H9 (cell line): ENCODE measurements around the gene RRAD. TPM values are rescaled to one million over a fixed set of nuclear protein-coding genes. Genes with fewer than 3 reads are reported as not detected.

Experiments
- DNase-seq: peaks from one replicate; pipeline ENCODE4 v3.0.0-alpha.2; 2017
- H2AFZ ChIP-seq: one replicate; pipeline ENCODE4 v1.6.1; 2013; ENCODE audit warnings: mild to moderate bottlenecking, low read length, control low read depth, moderate library complexity
- H2AK5ac ChIP-seq: 2 replicates; pipeline ENCODE4 v1.6.1; 2013; ENCODE audit warnings: low read length, control low read depth, mixed read lengths; ENCODE audit not compliant: insufficient read length
- H2BK120ac ChIP-seq: one replicate; pipeline ENCODE4 v1.6.1; 2013; ENCODE audit warnings: low read depth, mild to moderate bottlenecking, low read length, control low read depth, inconsistent platforms; ENCODE audit not compliant: poor library complexity, severe bottlenecking
- H2BK12ac ChIP-seq: 2 replicates; pipeline ENCODE4 v1.6.1; 2013; ENCODE audit warnings: low read length, control low read depth, mixed read lengths, low read depth; ENCODE audit not compliant: insufficient read length
- H2BK15ac ChIP-seq: 2 replicates; pipeline ENCODE4 v1.6.1; 2013; ENCODE audit warnings: low read depth, low read length, control low read depth
- H2BK20ac ChIP-seq: one replicate; pipeline ENCODE4 v1.6.1; 2013; ENCODE audit warnings: low read depth, mild to moderate bottlenecking, low read length, control low read depth, inconsistent platforms; ENCODE audit not compliant: poor library complexity, severe bottlenecking
- H2BK5ac ChIP-seq: 2 replicates; pipeline ENCODE4 v1.6.1; 2013; ENCODE audit warnings: low read length, control low read depth, mixed read lengths; ENCODE audit not compliant: insufficient read length
- H3K14ac ChIP-seq: 2 replicates; pipeline ENCODE4 v1.6.1; 2013; ENCODE audit warnings: low read length, control low read depth; ENCODE audit not compliant: insufficient read depth
- H3K18ac ChIP-seq: 2 replicates; pipeline ENCODE4 v1.6.1; 2013; ENCODE audit warnings: low read depth, mild to moderate bottlenecking, mixed read lengths, low read length, control low read depth; ENCODE audit not compliant: insufficient read length
- H3K23ac ChIP-seq: 2 replicates; pipeline ENCODE4 v1.6.1; 2013; ENCODE audit warnings: low read length, control low read depth, mixed read lengths, low read depth; ENCODE audit not compliant: insufficient read length
- H3K23me2 ChIP-seq: 2 replicates; pipeline ENCODE4 v1.6.1; 2013; ENCODE audit warnings: low read depth, mild to moderate bottlenecking, mixed read lengths, low read length, control low read depth; ENCODE audit not compliant: insufficient read length, poor library complexity, severe bottlenecking
- H3K27ac ChIP-seq: 2 replicates; pipeline ENCODE4 v1.5.1; 2013; ENCODE audit warnings: low read length, control low read depth, mixed read lengths, low read depth; ENCODE audit not compliant: insufficient read length
- H3K27me3 ChIP-seq: 2 replicates; pipeline ENCODE4 v1.6.1; 2013; ENCODE audit warnings: low read length, control low read depth, inconsistent platforms; ENCODE audit not compliant: insufficient read depth
- H3K4ac ChIP-seq: 2 replicates; pipeline ENCODE4 v1.6.1; 2013; ENCODE audit warnings: low read depth, mild to moderate bottlenecking, control low read depth, inconsistent platforms, low read length, moderate library complexity
- H3K4me1 ChIP-seq: 2 replicates; pipeline ENCODE4 v1.6.1; 2013; ENCODE audit warnings: low read length, control low read depth, inconsistent platforms; ENCODE audit not compliant: insufficient read depth
- H3K4me2 ChIP-seq: 2 replicates; pipeline ENCODE4 v1.6.1; 2013; ENCODE audit warnings: low read length, control low read depth, mixed read lengths; ENCODE audit not compliant: insufficient read length, insufficient read depth
- H3K56ac ChIP-seq: 2 replicates; pipeline ENCODE4 v1.6.1; 2013; ENCODE audit warnings: low read depth, mild to moderate bottlenecking, mixed read lengths, low read length, control low read depth; ENCODE audit not compliant: insufficient read length
- H3K79me1 ChIP-seq: 2 replicates; pipeline ENCODE4 v1.6.1; 2013; ENCODE audit warnings: low read depth, mild to moderate bottlenecking, moderate library complexity, low read length, control low read depth, inconsistent platforms; ENCODE audit not compliant: insufficient read depth, poor library complexity, severe bottlenecking
- H3K79me2 ChIP-seq: 2 replicates; pipeline ENCODE4 v1.6.1; 2013; ENCODE audit warnings: low read length, control low read depth, inconsistent platforms; ENCODE audit not compliant: insufficient read depth
- H3K9ac ChIP-seq: 2 replicates; pipeline ENCODE4 v1.6.1; 2013; ENCODE audit warnings: low read length, control low read depth, mixed read lengths; ENCODE audit not compliant: insufficient read length; ENCODE audit errors: extremely low read depth
- H3K9me3 ChIP-seq: one replicate; pipeline ENCODE4 v1.6.1; 2013; ENCODE audit warnings: low read depth, low read length, inconsistent platforms; ENCODE audit not compliant: control insufficient read depth
- H3T11ph ChIP-seq: one replicate; pipeline ENCODE4 v1.6.1; 2013; ENCODE audit warnings: mild to moderate bottlenecking, low read length, control low read depth, inconsistent platforms
- H4K20me1 ChIP-seq: one replicate; pipeline ENCODE4 v1.6.1; 2013; ENCODE audit not compliant: control insufficient read depth, insufficient read length, insufficient read depth
- H4K5ac ChIP-seq: 2 replicates; pipeline ENCODE4 v1.6.1; 2013; ENCODE audit warnings: low read depth, mild to moderate bottlenecking, mixed read lengths, low read length, control low read depth; ENCODE audit not compliant: insufficient read length
- H4K8ac ChIP-seq: replicated peaks from 2 replicates; pipeline ENCODE4 v1.6.1; 2013; ENCODE audit warnings: low read length, control low read depth, mixed read lengths, low read depth; ENCODE audit not compliant: insufficient read length
- H4K91ac ChIP-seq: 2 replicates; pipeline ENCODE4 v1.6.1; 2013; ENCODE audit warnings: low read depth, mild to moderate bottlenecking, moderate library complexity, mixed read lengths, low read length, control low read depth; ENCODE audit not compliant: insufficient read length
- H3K27ac Mint-ChIP-seq, 3 experiments: 2 replicates in 2 of 3; 3 replicates in 1 of 3; pipeline ENCODE4 v1.8.0; 2020 to 2021; ENCODE audit warnings: mixed read lengths in 3 of 3, mild to moderate bottlenecking in 1 of 3, moderate library complexity in 1 of 3
- H3K27me3 Mint-ChIP-seq: 2 replicates; pipeline ENCODE4 v1.8.0; 2021; ENCODE audit warnings: low read depth, mild to moderate bottlenecking, moderate library complexity, mixed read lengths
- H3K36me3 Mint-ChIP-seq, 3 experiments: 2 replicates in 2 of 3; 3 replicates in 1 of 3; pipeline ENCODE4 v1.8.0; 2020 to 2021; ENCODE audit warnings: low read depth in 3 of 3, mixed read lengths in 3 of 3; ENCODE audit not compliant: insufficient read depth in 1 of 3
- H3K4me1 Mint-ChIP-seq, 2 experiments: 2 replicates each; pipeline ENCODE4 v1.8.0; 2020; ENCODE audit warnings: mixed read lengths in 2 of 2
- H3K4me3 Mint-ChIP-seq, 2 experiments: 2 replicates in 1 of 2; 3 replicates in 1 of 2; pipeline ENCODE4 v1.8.0; 2020 to 2021; ENCODE audit warnings: mild to moderate bottlenecking in 2 of 2, mixed read lengths in 2 of 2, moderate library complexity in 1 of 2
- H3K9me3 Mint-ChIP-seq, 2 experiments: 2 replicates in 1 of 2; 3 replicates in 1 of 2; pipeline ENCODE4 v1.8.0; 2020; ENCODE audit warnings: mild to moderate bottlenecking in 2 of 2, mixed read lengths in 2 of 2, moderate library complexity in 1 of 2
- WGBS: extraction: QIAGEN DNeasy Blood & Tissue Kit; methylation state at CpG from one replicate; pipeline ENCODE4 v1.1.7; 2013; ENCODE audit warnings: missing lambda C conversion rate, low lambda C conversion rate, mixed read lengths; ENCODE audit not compliant: insufficient read length; ENCODE audit errors: extremely low coverage; 5-methylcytosine and 5-hydroxymethylcytosine counted together
- total RNA-seq: library from RNA; stranded (reverse); gene quantifications from 2 replicates; pipeline ENCODE4 v1.2.1, GENCODE V29; 2021
- TF ChIP-seq, protein P1 (sequence below): fragments of 200-600 bp; sonication (generic); conservative IDR thresholded peaks from 3 replicates; pipeline ENCODE4 v1.8.0; 2021; ENCODE audit warnings: antibody characterized with exemption, mild to moderate bottlenecking

The RRAD gene
- total RNA-seq, 1 experiment from 2014 or later = 0.72 TPM

DNA sequence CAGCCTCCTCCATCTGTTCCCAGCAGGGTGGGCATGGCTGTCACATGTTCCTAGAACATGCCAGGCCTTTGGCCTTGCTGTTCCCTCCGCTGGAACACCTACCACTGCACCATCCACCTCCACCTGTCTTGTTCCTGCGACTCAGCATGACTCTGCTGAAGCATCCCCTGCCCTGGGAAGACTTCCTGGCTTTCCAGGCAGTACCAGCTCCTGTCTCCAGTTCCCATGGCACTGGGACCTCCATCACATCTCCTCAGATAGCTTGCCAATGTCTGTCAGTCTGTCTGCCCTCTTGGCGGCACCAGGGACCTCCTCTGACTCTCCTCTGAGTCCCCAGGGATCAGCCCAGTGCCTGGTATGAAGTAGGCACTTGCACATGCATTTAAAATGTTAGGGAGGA is 29.3 kb downstream of the RRAD start:
- Histone ChIP-seq H4K8ac (no peak overlapping the region), H3K27ac (no peak overlapping the region), H2BK15ac (no peak overlapping the region), H3K27me3 (no peaks in the 10 kb centered on the region), H3K9ac (no peak overlapping the region), H4K91ac (no peak overlapping the region), H3K23ac (no peak overlapping the region), H3K9me3 (no peaks in the 10 kb centered on the region), H3K4ac (no peak overlapping the region), H4K5ac (no peak overlapping the region), H2BK120ac (no peak overlapping the region), H3K18ac (no peak overlapping the region), H3K56ac (no peak overlapping the region), H3K79me2 (no peaks in the 10 kb centered on the region), H2BK20ac (no peak overlapping the region), H2BK12ac (no peak overlapping the region), H3K4me2 (no peak overlapping the region), H3K23me2 (no peaks in the 10 kb centered on the region), H2BK5ac (no peak overlapping the region), H3T11ph (no peak overlapping the region), H4K20me1 (peaks cover 4% of the 10 kb centered on the region), H3K79me1 (no peaks in the 10 kb centered on the region), H2AK5ac (no peak overlapping the region), H3K4me1 (no peaks in the 10 kb centered on the region), H2AFZ (no peak overlapping the region), H3K14ac (no peak overlapping the region)
- Mint-ChIP-seq H3K4me1 (peaks cover 12 to 16% of the 10 kb centered on the region in 2 experiments), H3K36me3 (peaks cover 0 to 6% (median 0%) of the 10 kb centered on the region in 3 experiments; a peak in 2 of 7 replicates), H3K9me3 (no peaks in the 10 kb centered on the region), H3K4me3 (no peak overlapping the region), H3K27me3 (peaks cover 7% of the 10 kb centered on the region), H3K27ac (no peak overlapping the region; a peak in 2 of 7 replicates)
- TF ChIP-seq, protein P1, sequence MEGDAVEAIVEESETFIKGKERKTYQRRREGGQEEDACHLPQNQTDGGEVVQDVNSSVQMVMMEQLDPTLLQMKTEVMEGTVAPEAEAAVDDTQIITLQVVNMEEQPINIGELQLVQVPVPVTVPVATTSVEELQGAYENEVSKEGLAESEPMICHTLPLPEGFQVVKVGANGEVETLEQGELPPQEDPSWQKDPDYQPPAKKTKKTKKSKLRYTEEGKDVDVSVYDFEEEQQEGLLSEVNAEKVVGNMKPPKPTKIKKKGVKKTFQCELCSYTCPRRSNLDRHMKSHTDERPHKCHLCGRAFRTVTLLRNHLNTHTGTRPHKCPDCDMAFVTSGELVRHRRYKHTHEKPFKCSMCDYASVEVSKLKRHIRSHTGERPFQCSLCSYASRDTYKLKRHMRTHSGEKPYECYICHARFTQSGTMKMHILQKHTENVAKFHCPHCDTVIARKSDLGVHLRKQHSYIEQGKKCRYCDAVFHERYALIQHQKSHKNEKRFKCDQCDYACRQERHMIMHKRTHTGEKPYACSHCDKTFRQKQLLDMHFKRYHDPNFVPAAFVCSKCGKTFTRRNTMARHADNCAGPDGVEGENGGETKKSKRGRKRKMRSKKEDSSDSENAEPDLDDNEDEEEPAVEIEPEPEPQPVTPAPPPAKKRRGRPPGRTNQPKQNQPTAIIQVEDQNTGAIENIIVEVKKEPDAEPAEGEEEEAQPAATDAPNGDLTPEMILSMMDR = no peak
- WGBS = no CpG with 5 or more reads among the region's 3 CpGs
- DNase-seq = no peak
